ENCODE measurements around the gene DGKI.

GRCh38 chr7:137590071-137590755 is 256.6 kb downstream of the DGKI start:
- TF ChIP-seq POLR2AphosphoS5 (IDR thresholded peaks at IDR 0.05) (no peak), POLR2A (IDR thresholded peaks at IDR 0.05; ENCODE audit: low read depth) (no peak), CTCF (IDR thresholded peaks at IDR 0.05) (no peak)
